DOHH2 (cell line): Measurements from ENCODE around the gene CDC42.

ENCODE experiments used
- H3F3A ChIP-seq: fragments of 200-600 bp; sonication (generic), shearing (Covaris generic); 2 replicates; pipeline ENCODE4 v1.6.0; 2016; ENCODE audit warnings: antibody characterized with exemption, mild to moderate bottlenecking; ENCODE audit not compliant: control insufficient read depth, insufficient read depth
- H3K27ac ChIP-seq: fragments of 200-600 bp; sonication (generic); 2 replicates; pipeline ENCODE4 v1.5.1; 2014; ENCODE audit warnings: low read depth, mild to moderate bottlenecking, low read length, moderate library complexity
- H3K27me3 ChIP-seq: fragments of 200-600 bp; sonication (generic); 2 replicates; pipeline ENCODE4 v1.6.1; 2014; ENCODE audit warnings: mild to moderate bottlenecking, low read length, mixed read lengths; ENCODE audit not compliant: control insufficient read depth
- H3K36me3 ChIP-seq: fragments of 200-600 bp; sonication (generic); 2 replicates; pipeline ENCODE4 v1.6.1; 2014; ENCODE audit warnings: mild to moderate bottlenecking, low read length, moderate library complexity, mixed read lengths; ENCODE audit not compliant: control insufficient read depth
- H3K4me1 ChIP-seq: fragments of 200-600 bp; sonication (generic); 2 replicates; pipeline ENCODE4 v1.6.1; 2014; ENCODE audit warnings: mild to moderate bottlenecking, low read length, mixed read lengths; ENCODE audit not compliant: control insufficient read depth
- H3K4me2 ChIP-seq: fragments of 200-600 bp; sonication (generic); 2 replicates; pipeline ENCODE4 v1.6.0; 2014; ENCODE audit warnings: mild to moderate bottlenecking, low read length, moderate library complexity
- H3K4me3 ChIP-seq: fragments of 200-600 bp; sonication (generic); 2 replicates; pipeline ENCODE4 v1.5.1; 2014; ENCODE audit warnings: mild to moderate bottlenecking, low read length, mixed read lengths
- H3K79me2 ChIP-seq: fragments of 200-600 bp; sonication (generic); 2 replicates; pipeline ENCODE4 v1.6.1; 2014; ENCODE audit warnings: mild to moderate bottlenecking, low read length, mixed read lengths; ENCODE audit not compliant: control insufficient read depth
- H3K9me2 ChIP-seq: fragments of 200-600 bp; sonication (generic); replicated peaks from 2 replicates; pipeline ENCODE4 v1.6.1; 2014; ENCODE audit warnings: mild to moderate bottlenecking, low read length, mixed read lengths; ENCODE audit not compliant: control insufficient read depth
- H3K9me3 ChIP-seq: fragments of 200-600 bp; sonication (generic); 2 replicates; pipeline ENCODE4 v1.6.1; 2014; ENCODE audit warnings: antibody characterized with exemption, low read length, mixed read lengths; ENCODE audit not compliant: control insufficient read depth, insufficient read depth
- H4K20me1 ChIP-seq: fragments of 200-600 bp; sonication (generic); 2 replicates; pipeline ENCODE4 v1.6.0; 2014; ENCODE audit warnings: low read depth, mild to moderate bottlenecking, antibody characterized with exemption, low read length, moderate library complexity; ENCODE audit not compliant: control insufficient read depth, insufficient read depth
- CTCF ChIP-seq: fragments of 200-600 bp; sonication (generic); IDR thresholded peaks from one replicate; pipeline ENCODE4 v1.5.1; 2014; ENCODE audit warnings: antibody characterized with exemption, mild to moderate bottlenecking, low read depth, low read length; ENCODE audit not compliant: poor library complexity, severe bottlenecking
- EZH2phosphoT487 ChIP-seq: fragments of 200-600 bp; sonication (generic); IDR thresholded peaks from 2 replicates; pipeline ENCODE4 v1.6.1; 2017; ENCODE audit warnings: borderline replicate concordance, mild to moderate bottlenecking, antibody characterized with exemption, low read length, moderate library complexity, mixed read lengths

CDC42 gene

GRCh38 chr1:22076346-22076745, 23.8 kb downstream of the CDC42 start:
- H3K4me1 ChIP-seq: peaks cover 54% of the 10 kb centered on the region
- H3K4me2 ChIP-seq: peak overlapping the region; percentile 57

GRCh38 chr1:22077728-22078127, 25.2 kb downstream of the CDC42 start:
- H3K9me3 ChIP-seq: no peaks in the 10 kb centered on the region
- peaks cover 45% of the 10 kb centered on the region for H3K4me1 ChIP-seq
- no peaks in the 10 kb centered on the region for H3K27me3 ChIP-seq
- H3F3A ChIP-seq: peaks cover 22% of the 10 kb centered on the region
- H3K36me3 ChIP-seq: peaks cover 65% of the 10 kb centered on the region
- H3K79me2 ChIP-seq: peaks cover 96% of the 10 kb centered on the region
- H3K27ac ChIP-seq: no peak overlapping the region
- no peak overlapping the region for H3K4me2 ChIP-seq
- H4K20me1 ChIP-seq: peaks cover 51% of the 10 kb centered on the region
- no peak overlapping the region for H3K4me3 ChIP-seq
- TF ChIP-seq CTCF (no peak), EZH2phosphoT487 (no peak)
- no peaks in the 10 kb centered on the region for H3K9me2 ChIP-seq

More at GRCh38 chr1:22076346-22076745, 23.8 kb downstream of the CDC42 start:
- H3K36me3 ChIP-seq: peaks cover 54% of the 10 kb centered on the region
- no peaks in the 10 kb centered on the region for H3K9me3 ChIP-seq
- peaks cover 98% of the 10 kb centered on the region for H3K79me2 ChIP-seq
- peak overlapping the region; percentile 66 for H3K27ac ChIP-seq
- H3K27me3 ChIP-seq: no peaks in the 10 kb centered on the region
- peak overlapping the region; percentile 46 for H3K4me3 ChIP-seq
- H3F3A ChIP-seq: peaks cover 25% of the 10 kb centered on the region
- no peaks in the 10 kb centered on the region for H3K9me2 ChIP-seq
- no peak for TF ChIP-seq EZH2phosphoT487
- TF ChIP-seq CTCF: no peak
- H4K20me1 ChIP-seq: peaks cover 50% of the 10 kb centered on the region

GRCh38 chr1:22078133-22078532, 25.6 kb downstream of the CDC42 start:
- peaks cover 92% of the 10 kb centered on the region for H3K79me2 ChIP-seq
- H3K9me2 ChIP-seq: no peaks in the 10 kb centered on the region
- H3K4me3 ChIP-seq: no peak overlapping the region
- H3K27ac ChIP-seq: no peak overlapping the region
- H3K9me3 ChIP-seq: no peaks in the 10 kb centered on the region
- no peak for TF ChIP-seq CTCF
- TF ChIP-seq EZH2phosphoT487: no peak
- H3F3A ChIP-seq: peaks cover 20% of the 10 kb centered on the region
- peaks cover 41% of the 10 kb centered on the region for H3K4me1 ChIP-seq
- H3K36me3 ChIP-seq: peaks cover 65% of the 10 kb centered on the region
- no peak overlapping the region for H3K4me2 ChIP-seq
- no peaks in the 10 kb centered on the region for H3K27me3 ChIP-seq
- H4K20me1 ChIP-seq: peaks cover 51% of the 10 kb centered on the region

- H3K27ac ChIP-seq: no peak overlapping the region
- H3K4me2 ChIP-seq: no peak overlapping the region
- no peaks in the 10 kb centered on the region for H3K9me2 ChIP-seq
- TF ChIP-seq EZH2phosphoT487 (no peak), CTCF (no peak)
- H3K4me1 ChIP-seq: peaks cover 20% of the 10 kb centered on the region
- H3K79me2 ChIP-seq: peaks cover 92% of the 10 kb centered on the region
- no peak overlapping the region for H3K4me3 ChIP-seq
- peaks cover 53% of the 10 kb centered on the region for H4K20me1 ChIP-seq
- H3K36me3 ChIP-seq: peaks cover 78% of the 10 kb centered on the region
- H3K27me3 ChIP-seq: no peaks in the 10 kb centered on the region
- no peaks in the 10 kb centered on the region for H3K9me3 ChIP-seq
- peaks cover 6% of the 10 kb centered on the region for H3F3A ChIP-seq
These were observed 27.7 kb downstream of the CDC42 start for GRCh38 chr1:22080191-22080590.
